Aorta (tissue), 5 donors: ENCODE data around the gene SVEP1. TPM values are rescaled to one million over a fixed set of nuclear protein-coding genes. Genes with fewer than 3 reads are reported as not detected.
"Not testable (repeated sequence)": the region's sequence is repeated elsewhere in the genome, so short reads cannot be mapped to it uniquely, and the experiment has no call there.

ENCODE experiments used
- ATAC-seq: fragments of 200-7000 bp; cut with Tn5 transposase; one replicate; pipeline ENCODE4 v1.9.1; 2022; ENCODE audit warnings: moderate library complexity; ENCODE audit not compliant: low FRiP score
- DNase-seq, 2 donors: peaks; one replicate each; pipeline ENCODE4 v3.0.0-alpha.2; 2020
- H3K27ac ChIP-seq, 2 donors: one replicate each; pipeline ENCODE4 v1.5.1; 2013; ENCODE audit warnings: low read length in 2 of 2, mild to moderate bottlenecking in 2 of 2, moderate library complexity in 2 of 2, control low read depth in 1 of 2, inconsistent platforms in 1 of 2, low read depth in 1 of 2
- H3K27me3 ChIP-seq, 2 donors: one replicate each; pipeline ENCODE4 v1.6.1; 2013; ENCODE audit warnings: control low read depth in 1 of 2, low read length in 1 of 2, mild to moderate bottlenecking in 1 of 2, moderate library complexity in 1 of 2; ENCODE audit not compliant: insufficient read depth in 2 of 2, control insufficient read depth in 1 of 2
- H3K36me3 ChIP-seq, 2 donors: one replicate each; pipeline ENCODE4 v1.6.1; 2013; ENCODE audit warnings: control low read depth in 1 of 2, low read length in 1 of 2, mild to moderate bottlenecking in 1 of 2; ENCODE audit not compliant: insufficient read depth in 2 of 2, control insufficient read depth in 1 of 2
- H3K4me1 ChIP-seq, 2 donors: one replicate each; pipeline ENCODE4 v1.6.1; 2013; ENCODE audit warnings: low read length in 2 of 2, control low read depth in 1 of 2, mild to moderate bottlenecking in 1 of 2, moderate library complexity in 1 of 2; ENCODE audit not compliant: insufficient read depth in 2 of 2, control insufficient read depth in 1 of 2
- H3K4me3 ChIP-seq, 2 donors: one replicate each; pipeline ENCODE4 v1.5.1; 2013; ENCODE audit warnings: low read length in 2 of 2, control low read depth in 1 of 2, mild to moderate bottlenecking in 1 of 2
- H3K9me3 ChIP-seq: one replicate; pipeline ENCODE4 v1.6.1; 2013; ENCODE audit warnings: mild to moderate bottlenecking, low read length; ENCODE audit not compliant: control insufficient read depth
- WGBS, 2 donors: extraction: QIAGEN DNeasy Blood & Tissue Kit; methylation state at CpG; one replicate each; pipeline ENCODE4 v1.1.7; 2013; 5-methylcytosine and 5-hydroxymethylcytosine counted together
- intact Hi-C, 2 donors: fragments of 100-400 bp; cut with DNase I; formaldehyde crosslinking; loops; one replicate each; pipeline versions ENCODE4 v1.14.2 to v1.15.0; 2022
- polyA plus RNA-seq, 2 donors: library from polyadenylated mRNA; stranded (reverse); fragments of 200-250 nt; gene quantifications; one replicate each; pipeline ENCODE4 v1.2.3, GENCODE V29; 2013
- total RNA-seq, 2 donors: library from RNA; stranded (reverse); fragmentation: NEBNext Ultra II Directional; extraction: Animal tissue kit (Norgen Biotek cat#: 25700); gene quantifications; one replicate each; pipeline ENCODE4 v1.2.1, GENCODE V29; 2021
- donor health status: healthy with polysubstance abuse.
- donor health status: Bipolar disorder and iron deficiency.
- donor health status: DM: no; HTN: no; CAD: no.
- donor health status: DM: no; HTN: no; CAD: no.
- donor health status: DM: yes; HTN: yes; CAD: no.

The SVEP1 gene
- total and polyA plus RNA-seq, 4 donors = 0.63 to 120 (median 38.4) TPM

DNA sequence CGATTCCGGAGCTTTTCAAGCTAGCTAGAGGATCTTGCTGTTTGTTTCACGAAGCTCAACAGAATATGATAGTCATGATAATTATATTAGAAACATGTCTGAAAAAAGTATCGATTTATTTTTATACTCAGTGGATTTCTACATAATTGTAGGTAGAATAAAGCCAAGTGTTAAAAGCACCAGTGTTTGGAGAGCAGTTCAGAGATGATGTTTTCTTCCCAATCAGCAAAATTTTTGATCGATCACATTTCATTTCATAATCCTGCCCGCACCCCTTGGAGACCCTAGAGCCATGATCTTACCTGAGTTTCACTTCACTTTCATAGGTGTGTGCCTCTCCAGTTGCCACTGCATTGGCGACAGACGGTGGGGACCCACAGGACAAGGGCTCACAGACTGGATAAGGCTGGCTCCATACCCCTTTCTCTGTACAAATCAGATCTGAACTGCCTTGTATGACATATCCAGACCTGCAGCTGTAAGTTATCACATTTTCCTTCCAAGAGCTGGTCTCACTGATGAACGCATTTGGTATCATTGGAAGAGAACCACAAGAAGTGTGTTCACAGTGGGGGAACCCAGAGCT is 173.6 kb downstream of the SVEP1 start:
- no peak overlapping the region for H3K27ac ChIP-seq
- H3K9me3 ChIP-seq = no peaks in the 10 kb centered on the region
- intact Hi-C loops = no loop called here
- H3K4me3 ChIP-seq = no peak overlapping the region
- 80 to 84% methylated on average over 9 of the region's 9 CpGs for WGBS, 2 donors
- peaks cover 0 to 5% of the 10 kb centered on the region in 2 donors for H3K36me3 ChIP-seq
- DNase-seq (no peak), ATAC-seq (no peak)
- H3K27me3 ChIP-seq = no peaks in the 10 kb centered on the region
- H3K4me1 ChIP-seq = no peaks in the 10 kb centered on the region

- WGBS, 2 donors = 92% methylated on average over 4 of the region's 4 CpGs
- ATAC-seq = no peak
- no peak overlapping the region for H3K4me3 ChIP-seq
- H3K27me3 ChIP-seq = no peaks in the 10 kb centered on the region
- intact Hi-C loops = no loop called here
- no peak for DNase-seq
- H3K27ac ChIP-seq = no peak overlapping the region
- no peaks in the 10 kb centered on the region for H3K9me3 ChIP-seq
- H3K36me3 ChIP-seq = peaks cover 0 to 6% of the 10 kb centered on the region in 2 donors
- H3K4me1 ChIP-seq = no peaks in the 10 kb centered on the region
Observed at GRCh38 chr9:110404473-110404872, 175.1 kb downstream of the SVEP1 start.

DNA sequence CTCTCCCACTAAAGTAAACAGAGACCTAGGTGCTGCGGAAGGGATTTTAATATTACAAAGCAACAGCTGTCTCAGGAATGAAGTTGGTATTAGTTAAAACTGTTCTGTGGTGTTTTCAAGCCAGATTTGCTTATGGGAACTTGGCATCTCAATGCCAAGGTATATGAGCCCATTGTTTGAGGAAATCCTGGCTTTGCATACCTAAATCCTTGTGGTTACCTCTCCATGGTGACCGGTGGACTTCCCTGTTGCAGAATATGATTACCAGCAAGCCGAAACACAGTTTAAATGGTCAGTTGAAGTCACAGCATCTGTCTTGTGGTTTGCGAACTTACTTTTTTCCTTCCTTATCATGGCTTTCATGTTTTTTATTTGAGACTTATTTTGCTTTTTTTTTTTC is 179.6 kb downstream of the SVEP1 start:
- ATAC-seq (no peak), DNase-seq (no peak)
- intact Hi-C loops = no loop called here
- Histone ChIP-seq H3K27me3 (no peaks in the 10 kb centered on the region), H3K36me3 (peaks cover 0 to 2% of the 10 kb centered on the region in 2 donors), H3K4me1 (no peaks in the 10 kb centered on the region), H3K4me3 (no peak overlapping the region), H3K9me3 (no peaks in the 10 kb centered on the region), H3K27ac (no peak overlapping the region)
- WGBS, 2 donors = 69 to 91% methylated on average over 4 of the region's 4 CpGs

- H3K27ac ChIP-seq, H3K36me3 ChIP-seq, intact Hi-C loops, H3K27me3 ChIP-seq, ATAC-seq, H3K4me1 ChIP-seq, H3K9me3 ChIP-seq, H3K4me3 ChIP-seq, DNase-seq: not testable (repeated sequence)
- 93 to 100% methylated on average over 1 of the region's 2 CpGs for WGBS, 2 donors
Observed at GRCh38 chr9:110398992-110399391, 180.5 kb downstream of the SVEP1 start.

- Histone ChIP-seq H3K36me3 (peaks cover 0 to 2% of the 10 kb centered on the region in 2 donors), H3K27ac (no peak overlapping the region), H3K9me3 (no peaks in the 10 kb centered on the region), H3K27me3 (no peaks in the 10 kb centered on the region), H3K4me3 (no peak overlapping the region), H3K4me1 (no peaks in the 10 kb centered on the region)
- DNase-seq = no peak
- intact Hi-C loops = no loop called here
- WGBS, 2 donors = 61 to 93% methylated on average over 2 of the region's 2 CpGs
- ATAC-seq = no peak
Observed at GRCh38 chr9:110391826-110392485, 187.6 kb downstream of the SVEP1 start.

- H3K27ac ChIP-seq = no peak overlapping the region
- no peaks in the 10 kb centered on the region for H3K9me3 ChIP-seq
- no peaks in the 10 kb centered on the region for H3K27me3 ChIP-seq
- H3K36me3 ChIP-seq = peaks cover 2 to 3% of the 10 kb centered on the region in 2 donors
- H3K4me3 ChIP-seq = no peak overlapping the region
- H3K4me1 ChIP-seq = no peaks in the 10 kb centered on the region
- intact Hi-C loops = no loop called here
- ATAC-seq (no peak), DNase-seq (no peak)
- WGBS, 2 donors = 86 to 91% methylated on average over 3 of the region's 3 CpGs
Observed at GRCh38 chr9:110389148-110389750, 190.3 kb downstream of the SVEP1 start.

DNA sequence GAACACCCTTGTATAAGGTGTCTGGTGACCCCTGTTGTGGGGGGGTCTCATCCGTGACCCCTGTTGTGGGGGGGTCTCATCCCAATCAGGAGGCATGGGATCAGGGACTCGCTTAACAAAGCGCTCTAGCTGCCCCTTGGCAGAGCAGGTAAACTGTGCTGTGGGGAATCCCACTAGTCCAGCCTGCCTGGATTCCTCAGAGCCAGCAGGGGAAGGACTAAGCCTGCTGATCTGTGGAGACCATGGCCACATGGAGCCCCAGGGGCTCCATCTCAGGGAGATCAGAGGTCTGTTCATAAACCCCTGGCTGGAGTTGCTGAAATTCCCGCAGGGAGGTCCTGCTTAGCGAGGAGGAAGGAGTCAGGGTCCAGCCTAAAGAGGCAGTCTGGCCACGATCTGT is 196.1 kb downstream of the SVEP1 start:
- WGBS, 2 donors = 92 to 93% methylated on average over 6 of the region's 6 CpGs
- ATAC-seq = no peak
- intact Hi-C loops = no loop called here

DNA sequence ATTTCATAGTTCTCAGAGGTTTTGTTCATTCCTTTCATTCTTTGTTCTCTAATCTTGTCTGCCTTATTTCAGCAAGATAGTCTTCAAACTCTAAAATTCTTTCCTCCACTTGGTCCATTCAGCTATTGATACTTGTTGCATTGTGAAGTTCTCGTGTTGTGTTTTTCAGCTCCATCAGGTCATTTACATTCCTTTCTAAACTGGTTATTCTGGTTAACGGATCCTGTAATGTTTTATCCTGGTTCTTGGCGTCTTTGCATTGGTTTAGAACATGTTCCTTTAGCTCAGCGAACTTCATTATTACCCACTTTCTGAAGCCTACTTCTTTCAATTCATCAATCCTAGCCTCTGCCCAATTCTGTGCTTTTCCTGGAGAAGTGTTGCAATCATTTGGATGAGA is 196.8 kb downstream of the SVEP1 start:
- Histone ChIP-seq H3K4me3 (no peak overlapping the region), H3K27ac (no peak overlapping the region), H3K9me3 (no peaks in the 10 kb centered on the region), H3K4me1 (no peaks in the 10 kb centered on the region), H3K27me3 (no peaks in the 10 kb centered on the region), H3K36me3 (peaks cover 2 to 3% of the 10 kb centered on the region in 2 donors)
- 93 to 95% methylated on average over 4 of the region's 4 CpGs for WGBS, 2 donors
- ATAC-seq = no peak
- intact Hi-C loops = no loop called here
- DNase-seq = no peak

More for the DNA sequence above, 196.1 kb downstream of the SVEP1 start:
- Histone ChIP-seq H3K27ac (no peak overlapping the region), H3K27me3 (no peaks in the 10 kb centered on the region), H3K36me3 (peaks cover 2 to 3% of the 10 kb centered on the region in 2 donors), H3K4me3 (no peak overlapping the region), H3K9me3 (no peaks in the 10 kb centered on the region), H3K4me1 (no peaks in the 10 kb centered on the region)
- DNase-seq = no peak
